GM19099 (cell line): ENCODE results near the gene SH3TC1.

ENCODE experiments used
- POLR2A ChIP-seq: IDR thresholded peaks from 3 replicates; pipeline ENCODE4 v1.6.1; 2011; ENCODE audit warnings: low read depth; ENCODE audit not compliant: insufficient read length; ENCODE audit errors: extremely low read depth

SH3TC1 gene

DNA sequence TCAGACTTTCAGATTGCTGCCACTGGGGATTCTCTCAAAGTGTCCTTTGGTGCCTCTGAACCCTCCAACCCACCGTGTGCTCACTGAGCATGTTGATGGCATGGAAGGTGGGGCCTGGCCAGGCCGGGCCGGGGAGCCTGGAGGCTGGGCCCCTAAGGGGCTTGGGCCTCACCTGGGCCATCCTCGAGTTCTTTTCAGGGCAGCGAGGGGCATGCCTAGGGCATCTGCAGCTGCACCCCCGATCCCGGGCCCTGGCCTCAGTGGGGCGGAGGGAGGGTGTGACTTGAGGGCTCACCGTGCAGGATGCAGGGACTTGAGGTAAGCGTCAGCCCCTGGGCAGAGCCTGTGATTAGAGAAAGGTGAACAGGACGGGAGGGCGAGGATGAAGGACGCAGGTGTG lies 1.6 kb upstream of the SH3TC1 start:
- no peak for TF ChIP-seq POLR2A

DNA sequence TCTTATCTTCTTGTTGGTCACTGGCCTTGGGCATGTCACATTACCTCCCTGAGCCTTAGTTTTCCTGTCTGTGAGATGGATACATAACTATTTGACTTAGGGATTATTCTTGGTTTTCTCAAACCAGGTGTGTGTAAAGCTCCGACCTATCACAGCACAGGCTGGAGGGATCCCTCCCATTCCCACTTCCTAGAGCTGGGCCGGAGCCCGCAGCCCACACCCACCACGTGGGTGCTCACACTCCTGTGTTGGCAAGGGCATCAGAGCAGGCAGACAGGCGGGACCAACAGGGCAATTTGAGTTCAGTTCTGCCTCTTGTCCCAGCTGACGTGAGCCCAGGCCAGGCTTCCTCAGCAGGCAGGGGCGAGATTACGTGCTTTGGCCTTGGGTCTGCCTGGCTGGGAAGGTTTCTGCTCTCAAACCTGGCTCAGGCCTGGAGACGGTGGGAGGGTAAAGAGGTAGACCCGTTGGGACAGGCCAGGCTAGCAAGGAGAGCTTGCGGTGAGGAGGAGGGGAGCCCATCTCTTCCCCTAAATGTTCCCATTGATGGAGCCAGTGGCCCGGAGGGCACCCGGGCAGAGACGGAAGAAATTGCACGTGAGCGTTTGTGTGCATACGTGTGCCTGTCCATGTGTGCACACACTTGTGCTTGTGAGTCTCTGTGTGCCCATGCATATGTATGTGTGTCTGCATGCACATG lies 734 bp upstream of the SH3TC1 start:
- no peak for TF ChIP-seq POLR2A

DNA sequence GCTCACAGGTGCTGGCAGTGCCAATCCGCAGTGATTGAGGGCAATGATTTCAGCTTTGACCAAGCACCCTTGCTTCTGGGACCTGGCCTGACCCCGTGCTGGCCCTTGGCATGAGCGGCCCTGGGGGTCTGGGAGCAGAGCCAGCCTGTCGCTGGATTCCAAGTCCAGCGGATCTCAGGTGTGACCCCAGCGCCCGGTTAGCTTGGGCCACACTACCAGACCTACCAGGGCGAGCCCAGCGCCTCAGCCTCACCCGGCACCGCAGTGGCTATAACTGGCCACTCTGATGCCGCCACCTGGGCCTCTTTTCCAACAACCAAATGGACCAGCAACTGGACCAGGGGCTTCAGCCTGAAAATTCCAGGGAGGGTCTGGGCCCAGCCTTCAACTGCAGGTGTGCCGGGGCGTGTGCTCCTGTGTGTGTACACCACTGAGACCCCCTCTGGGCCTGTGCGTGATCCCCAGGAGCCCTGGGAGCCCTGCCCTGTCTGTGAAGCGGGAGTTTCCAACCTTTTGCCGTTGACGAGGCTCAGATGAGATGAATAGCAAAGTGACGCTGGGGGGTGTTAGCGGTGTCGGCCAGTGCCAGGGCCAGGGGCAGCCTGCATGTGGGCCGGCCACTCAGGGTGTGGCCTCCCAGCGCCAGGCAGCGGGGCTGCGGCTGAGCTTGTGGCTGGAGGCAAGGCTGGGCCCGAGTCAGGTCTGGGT lies 658 bp downstream of the SH3TC1 start:
- TF ChIP-seq POLR2A: peak; percentile 35

DNA sequence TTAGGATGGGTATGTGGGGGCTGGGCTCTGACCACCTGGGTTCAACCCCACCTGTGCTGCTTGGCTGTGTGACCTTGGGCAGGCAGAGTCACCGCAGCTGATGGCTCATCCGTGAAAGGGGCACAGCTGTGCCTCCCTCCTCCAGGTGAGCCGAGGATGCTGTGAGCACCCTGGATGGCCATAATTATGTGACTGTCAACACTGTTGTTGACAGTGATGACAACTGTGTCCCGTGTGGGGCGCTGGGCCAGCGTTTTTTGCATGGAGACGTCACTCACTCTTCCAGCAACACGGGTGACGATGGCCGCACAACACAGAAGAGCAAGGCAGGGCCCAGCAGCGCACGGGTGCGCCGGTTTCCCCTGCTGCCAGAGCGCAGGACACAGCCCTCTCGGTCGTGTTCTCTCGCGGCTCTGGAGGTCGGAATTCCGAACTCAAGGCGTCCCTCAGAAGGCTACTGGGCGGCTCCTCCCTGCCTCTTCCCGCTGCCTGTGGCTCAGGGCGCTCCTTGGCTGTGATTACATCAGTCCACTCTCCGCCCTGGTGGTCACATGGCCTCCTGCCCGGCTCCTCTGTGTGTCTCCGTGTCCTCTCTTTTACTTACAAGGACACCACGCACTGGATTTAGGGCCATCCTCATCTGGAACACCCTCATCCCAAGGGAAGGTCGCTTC lies 1.3 kb downstream of the SH3TC1 start:
- TF ChIP-seq POLR2A: peak; percentile 11

DNA sequence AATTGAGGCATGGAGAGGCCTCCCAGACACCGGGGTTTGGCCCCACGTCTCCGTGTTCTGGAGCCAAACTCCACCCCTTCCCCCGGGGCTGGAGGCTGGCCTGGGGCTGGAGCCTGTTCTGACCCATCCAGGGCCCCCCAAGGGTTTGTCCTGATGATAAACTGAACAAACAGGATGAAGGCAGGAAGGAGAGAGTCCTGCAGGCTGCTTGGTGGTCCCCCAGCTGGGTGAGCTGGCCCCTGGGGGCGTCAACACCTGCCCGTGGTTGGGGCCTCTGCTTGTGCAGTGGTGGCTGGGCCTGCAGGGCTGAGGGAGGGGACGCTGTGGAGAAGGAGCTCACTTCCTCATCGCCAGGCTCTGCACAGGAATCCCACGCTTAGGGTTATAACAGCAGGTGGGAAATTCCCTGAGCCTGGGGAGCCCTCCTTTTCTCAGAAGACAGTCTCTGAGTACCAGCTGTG lies 2.3 kb downstream of the SH3TC1 start:
- TF ChIP-seq POLR2A: peak; percentile 25

DNA sequence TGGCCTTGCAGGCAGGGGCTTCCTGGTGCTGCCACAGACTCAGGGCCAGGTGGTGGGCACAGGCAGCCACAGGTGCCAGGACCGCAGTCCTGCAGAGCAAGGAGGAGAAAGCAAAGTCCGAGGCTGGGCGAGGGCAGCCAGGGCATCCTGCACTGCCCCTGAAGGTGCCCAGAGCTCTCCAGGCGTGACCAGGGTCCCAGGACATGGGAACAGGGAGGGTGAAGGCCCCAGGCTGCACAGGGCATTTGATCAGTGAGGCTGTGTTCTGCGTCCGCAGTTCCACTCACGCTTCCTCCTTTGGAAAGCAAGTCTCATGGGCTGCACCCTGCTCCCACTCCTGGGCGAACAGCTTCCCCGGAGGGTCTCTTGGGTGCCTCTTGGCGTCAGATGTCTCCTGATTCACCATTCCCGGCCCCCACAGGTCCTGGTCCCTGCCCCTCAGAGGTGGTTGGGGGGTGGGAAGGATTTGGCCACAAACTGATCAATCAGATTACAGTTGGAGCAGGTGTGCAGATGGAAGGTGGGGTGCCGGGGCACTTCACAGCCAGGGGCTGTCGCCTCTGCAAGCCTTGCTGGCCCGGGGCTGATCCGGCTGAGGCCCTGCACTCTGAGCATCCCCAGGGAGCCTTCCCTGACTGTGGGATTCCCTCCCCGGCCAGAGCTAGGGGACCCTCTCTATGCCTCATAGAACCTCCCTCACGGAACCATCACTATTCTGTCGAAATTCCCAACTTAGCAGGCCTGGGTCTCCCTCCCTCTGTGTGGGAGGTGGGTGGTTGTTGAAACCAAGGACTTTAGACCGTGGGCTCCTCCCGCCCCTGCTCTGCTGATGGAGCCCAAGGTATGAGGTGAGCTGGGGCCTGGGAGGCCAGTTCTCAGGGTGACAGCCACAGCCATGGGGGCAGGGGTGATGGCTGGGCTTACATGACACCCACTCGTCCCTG lies 3.3 kb downstream of the SH3TC1 start:
- no peak for TF ChIP-seq POLR2A

DNA sequence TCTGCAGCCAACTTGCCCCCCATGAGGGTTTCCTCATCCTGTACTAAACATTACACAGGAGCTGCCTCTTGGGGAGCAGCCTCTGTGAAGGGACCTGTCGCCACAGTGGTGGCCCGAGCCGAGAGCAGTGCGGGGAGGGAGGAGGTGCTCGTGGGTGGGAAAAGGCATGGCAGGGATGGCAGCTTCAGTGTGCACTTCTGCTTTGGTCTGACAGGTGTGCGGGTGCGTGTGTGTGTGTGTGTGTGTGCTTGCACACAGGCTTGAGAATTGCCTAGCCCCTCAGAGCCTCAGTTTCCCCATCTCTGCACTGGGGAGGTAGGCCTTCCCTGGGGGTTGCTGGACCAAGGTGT lies 3.9 kb downstream of the SH3TC1 start:
- no peak for TF ChIP-seq POLR2A

DNA sequence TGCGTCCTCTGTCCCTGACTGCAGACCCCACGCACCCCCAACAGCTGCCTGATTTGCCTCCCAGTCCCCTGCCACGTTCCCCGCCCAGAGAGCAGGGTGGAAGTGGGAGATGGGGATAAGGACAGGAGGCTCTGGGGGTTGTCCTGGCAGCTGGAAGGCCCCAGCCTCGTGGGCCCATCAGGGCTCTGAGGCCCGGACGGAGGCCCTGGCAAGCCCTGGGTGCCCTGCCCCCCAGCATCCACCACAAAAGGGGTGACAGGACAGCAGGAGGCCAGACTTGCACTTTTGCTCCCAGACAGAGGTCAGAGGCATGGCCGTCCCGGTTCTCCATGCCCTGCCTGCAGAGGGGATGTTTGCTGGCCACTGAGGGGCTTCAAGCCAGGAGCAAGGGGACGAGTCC lies 4.7 kb downstream of the SH3TC1 start:
- TF ChIP-seq POLR2A: no peak

DNA sequence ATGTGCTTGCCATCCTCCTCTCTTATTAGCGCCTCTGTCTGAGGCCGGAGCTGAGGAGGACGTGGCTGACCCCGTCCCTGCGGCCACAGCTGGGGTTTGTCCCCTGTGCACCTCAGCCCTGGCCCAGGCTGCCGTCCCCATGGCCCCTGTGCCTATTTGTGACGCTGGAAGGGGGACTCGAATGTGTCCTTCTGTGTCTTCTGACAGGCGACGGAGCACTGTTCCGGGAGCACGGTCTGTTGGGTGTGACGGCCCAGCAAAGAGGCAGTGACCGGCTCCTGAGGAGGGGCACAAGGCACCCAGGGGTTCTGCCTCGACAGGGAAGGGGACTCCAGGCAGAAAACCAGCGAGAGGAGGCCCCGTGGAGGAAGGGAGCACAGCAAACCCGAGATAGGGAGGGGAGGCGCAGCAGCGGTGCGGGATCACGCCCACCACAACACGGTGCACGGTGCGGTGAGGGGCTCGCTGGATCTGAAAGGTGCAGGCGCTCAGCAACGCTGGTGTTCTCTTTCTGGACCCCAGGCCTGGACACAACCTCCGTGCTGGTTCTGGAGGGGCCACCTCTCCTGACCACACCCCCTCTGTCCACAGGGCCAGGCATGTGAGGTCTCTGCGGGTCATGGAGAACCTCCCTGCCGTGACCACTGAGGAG lies 5.6 kb downstream of the SH3TC1 start:
- no peak for TF ChIP-seq POLR2A

DNA sequence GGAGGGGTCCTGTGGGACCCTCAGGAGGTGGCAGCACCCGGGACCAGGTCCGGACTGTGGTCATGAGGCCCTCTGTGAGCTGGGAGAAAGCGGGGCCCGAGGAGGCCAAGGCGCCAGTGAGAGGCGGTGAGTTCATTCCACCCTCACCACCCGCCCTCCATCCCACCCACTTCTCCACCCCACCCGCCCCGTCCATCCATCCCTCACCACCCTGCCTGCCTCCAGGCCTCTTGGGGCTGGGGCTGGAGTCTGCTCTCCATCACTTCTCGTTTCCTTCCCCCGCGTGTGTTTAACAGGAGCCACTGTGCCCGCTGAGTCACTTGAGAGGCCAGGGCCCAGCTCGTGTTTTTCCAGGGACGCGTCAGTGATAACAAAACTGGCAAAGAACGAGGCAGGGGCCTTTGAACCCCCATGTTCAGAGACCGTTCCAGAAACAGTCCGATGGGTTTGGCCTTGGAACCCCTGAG lies 6.2 kb downstream of the SH3TC1 start:
- no peak for TF ChIP-seq POLR2A

DNA sequence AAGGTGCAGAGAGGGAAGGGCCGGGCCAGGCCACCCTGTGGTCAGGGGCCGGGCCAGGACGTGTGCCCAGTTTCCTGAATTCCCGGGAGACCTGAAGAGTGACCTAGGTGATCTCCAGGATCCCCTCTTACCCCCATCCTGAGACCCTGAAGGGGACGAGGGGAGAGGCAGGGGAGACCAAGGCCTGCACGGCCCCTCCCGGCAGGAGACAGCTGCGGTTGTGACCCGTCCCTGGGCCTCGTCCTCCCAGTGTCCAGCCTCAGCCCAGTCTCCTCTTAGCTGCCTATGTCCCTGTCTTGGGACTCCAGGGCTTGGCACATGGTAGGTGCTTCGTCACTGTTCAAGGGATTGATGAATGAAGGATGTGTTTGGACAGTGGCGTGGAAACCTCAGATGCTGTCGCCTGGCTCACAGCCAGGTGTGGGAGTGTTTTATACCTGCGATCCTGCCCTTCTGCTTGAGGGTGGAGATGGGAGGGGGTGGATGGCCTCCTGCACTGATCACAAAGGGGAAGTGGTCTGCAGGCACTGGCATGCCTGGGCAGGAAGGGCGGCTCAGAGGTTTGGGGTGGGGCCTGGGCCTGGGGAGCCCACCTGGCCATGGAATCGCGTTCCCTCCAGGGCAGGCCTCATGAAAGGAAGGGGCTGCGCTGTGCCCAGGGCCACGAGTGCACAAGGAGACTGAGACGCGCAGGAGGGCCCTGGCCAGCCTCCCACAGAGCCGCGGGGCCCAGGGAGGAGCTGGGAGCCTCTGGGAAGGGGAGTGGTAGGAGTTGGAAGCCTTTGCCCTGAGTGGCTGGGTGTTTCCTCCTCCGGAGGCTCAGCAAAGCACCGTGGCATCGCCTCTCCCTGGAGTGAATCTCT lies 6.9 kb downstream of the SH3TC1 start:
- TF ChIP-seq POLR2A: no peak

DNA sequence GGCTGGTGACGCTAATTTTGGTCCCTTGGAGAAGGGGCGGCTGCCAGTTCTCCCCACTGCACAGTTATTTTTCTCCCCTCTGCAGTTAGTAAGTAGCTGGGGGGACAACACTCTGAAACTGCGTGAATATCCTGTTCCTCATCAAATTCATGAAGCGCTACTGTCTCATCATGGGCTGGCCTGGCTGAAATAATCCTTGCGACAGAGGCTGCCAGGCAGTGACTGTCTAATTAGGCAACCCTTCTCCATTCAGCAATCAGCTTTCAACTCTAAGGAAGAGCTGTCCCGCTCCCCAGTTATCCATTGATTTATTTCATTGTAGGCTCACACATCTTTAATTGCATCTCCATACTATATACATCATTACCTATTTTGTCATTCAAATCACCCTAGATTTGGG lies 8.2 kb downstream of the SH3TC1 start:
- no peak for TF ChIP-seq POLR2A

DNA sequence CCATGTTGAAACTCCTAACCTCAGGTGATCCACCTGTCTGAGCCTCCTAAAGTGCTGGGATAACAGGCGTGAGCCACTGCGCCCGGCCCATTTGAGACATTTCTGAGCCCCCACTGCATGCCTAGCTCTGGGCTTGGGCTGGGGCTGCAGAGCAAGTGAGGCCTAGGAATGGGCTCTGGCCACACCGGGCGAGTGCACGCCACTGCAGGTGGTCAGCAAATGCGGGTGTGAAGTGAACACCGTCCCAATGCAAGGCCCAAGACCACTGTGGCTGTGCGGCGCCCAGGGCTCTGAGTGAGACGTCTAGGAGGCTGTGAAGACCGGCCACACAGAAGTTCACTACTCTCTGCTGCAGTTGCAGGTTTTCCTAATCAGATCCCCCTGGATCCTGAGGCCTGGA lies 9.5 kb downstream of the SH3TC1 start:
- no peak for TF ChIP-seq POLR2A
